Measurements from ENCODE around the gene CLDN2. TPM values are rescaled to one million over a fixed set of nuclear protein-coding genes. Genes with fewer than 3 reads are reported as not detected.
"Not testable (repeated sequence)": the region's sequence is repeated elsewhere in the genome, so short reads cannot be mapped to it uniquely, and the experiment has no call there.

Gene CLDN2
- total RNA-seq, 1 experiment from 2014 or later, result 0.06 TPM

- DNase-seq (ENCODE audit: low read depth), result peak; percentile 2
Observed at GRCh38 chrX:106959901-106960300, 39.7 kb downstream of the CLDN2 start.

- DNase-seq (ENCODE audit: low read depth), result no peak
Observed at GRCh38 chrX:106963111-106963510, 42.9 kb downstream of the CLDN2 start.

- DNase-seq (ENCODE audit: low read depth), result no peak
Observed at GRCh38 chrX:106964290-106964689, 44.1 kb downstream of the CLDN2 start.

- not testable (repeated sequence) for DNase-seq (ENCODE audit: low read depth)
Observed at GRCh38 chrX:106966547-106966946, 46.3 kb downstream of the CLDN2 start.

GRCh38 chrX:106972896-106973295 is 52.7 kb downstream of the CLDN2 start:
- DNase-seq (ENCODE audit: low read depth), result no peak

- DNase-seq (ENCODE audit: low read depth), result no peak
Observed at GRCh38 chrX:106973433-106974149, 53.4 kb downstream of the CLDN2 start.

GRCh38 chrX:106976416-106976815 is 56.2 kb downstream of the CLDN2 start:
- DNase-seq (ENCODE audit: low read depth), result no peak

Other genes with a start within 250 kb of the CLDN2 start
- 0.26 and 0.34 TPM in 2 replicates for gene RNF128, start 193.7 kb upstream of the CLDN2 start, total RNA-seq (2014; rRNA removed)
- 5.1 and 6.9 TPM in 2 replicates for gene TBC1D8B, start 117.7 kb upstream of the CLDN2 start, total RNA-seq (2014; rRNA removed)
- not detected in 2 replicates for gene RIPPLY1, start 17.1 kb upstream of the CLDN2 start, total RNA-seq (2014; rRNA removed)
- gene MORC4, start 79.8 kb downstream of the CLDN2 start, total RNA-seq (2014; rRNA removed), result 25.5 and 31.6 TPM in 2 replicates
- 9.4 and 9.9 TPM in 2 replicates for gene RBM41, start 198.4 kb downstream of the CLDN2 start, total RNA-seq (2014; rRNA removed)

Measured in LHCN-M2 (cell line).